OCI-LY7 (cell line): ENCODE measurements around the gene CASP5.

Source experiments
- EZH2phosphoT487 ChIP-seq: fragments of 200-600 bp; sonication (generic); IDR thresholded peaks from 2 replicates; pipeline ENCODE4 v1.6.1; 2018; ENCODE audit warnings: low read depth, borderline replicate concordance, mild to moderate bottlenecking, mixed run types, antibody characterized with exemption, low read length, moderate library complexity, mixed read lengths
- TF ChIP-seq, protein P1 (sequence below): fragments of 200-600 bp; sonication (generic); conservative IDR thresholded peaks from 2 replicates; pipeline ENCODE4 v1.5.1; 2014; ENCODE audit warnings: mild to moderate bottlenecking, antibody characterized with exemption, low read length, moderate library complexity, mixed read lengths

GRCh38 chr11:105056446-105056845, 33.5 kb upstream of the CASP5 start:
- TF ChIP-seq, protein P1, sequence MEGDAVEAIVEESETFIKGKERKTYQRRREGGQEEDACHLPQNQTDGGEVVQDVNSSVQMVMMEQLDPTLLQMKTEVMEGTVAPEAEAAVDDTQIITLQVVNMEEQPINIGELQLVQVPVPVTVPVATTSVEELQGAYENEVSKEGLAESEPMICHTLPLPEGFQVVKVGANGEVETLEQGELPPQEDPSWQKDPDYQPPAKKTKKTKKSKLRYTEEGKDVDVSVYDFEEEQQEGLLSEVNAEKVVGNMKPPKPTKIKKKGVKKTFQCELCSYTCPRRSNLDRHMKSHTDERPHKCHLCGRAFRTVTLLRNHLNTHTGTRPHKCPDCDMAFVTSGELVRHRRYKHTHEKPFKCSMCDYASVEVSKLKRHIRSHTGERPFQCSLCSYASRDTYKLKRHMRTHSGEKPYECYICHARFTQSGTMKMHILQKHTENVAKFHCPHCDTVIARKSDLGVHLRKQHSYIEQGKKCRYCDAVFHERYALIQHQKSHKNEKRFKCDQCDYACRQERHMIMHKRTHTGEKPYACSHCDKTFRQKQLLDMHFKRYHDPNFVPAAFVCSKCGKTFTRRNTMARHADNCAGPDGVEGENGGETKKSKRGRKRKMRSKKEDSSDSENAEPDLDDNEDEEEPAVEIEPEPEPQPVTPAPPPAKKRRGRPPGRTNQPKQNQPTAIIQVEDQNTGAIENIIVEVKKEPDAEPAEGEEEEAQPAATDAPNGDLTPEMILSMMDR: no peak
- no peak for TF ChIP-seq EZH2phosphoT487
